Measurements from ENCODE around the gene TIAL1. TPM values are rescaled to one million over a fixed set of nuclear protein-coding genes. Genes with fewer than 3 reads are reported as not detected.

The TIAL1 gene
- total RNA-seq, 1 donor from 2014 or later = 104 TPM

DNA sequence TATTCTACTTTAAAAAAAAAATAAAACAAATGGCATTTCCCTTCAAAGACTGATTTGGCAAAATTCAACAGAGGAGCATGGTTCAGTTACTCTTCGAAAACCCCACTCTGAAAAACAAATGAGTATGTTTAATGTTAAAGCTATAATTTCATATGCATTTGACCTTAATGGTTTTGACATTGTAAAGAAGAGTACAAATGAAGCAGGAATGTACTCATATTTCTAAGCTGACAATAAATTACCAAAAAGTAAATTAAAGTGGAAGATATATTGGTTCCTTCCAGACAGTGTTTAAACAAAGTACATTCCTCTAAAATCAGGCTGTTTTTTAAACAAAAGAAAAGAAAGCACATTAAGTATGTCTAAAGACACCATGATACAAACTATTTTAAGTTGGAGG, 70.6 kb downstream of the TIAL1 start:
- no peak for TF ChIP-seq CTCF (IDR thresholded peaks at IDR 0.05)
- Histone ChIP-seq H3K36me3 (no peaks in the 10 kb centered on the region), H3K27me3 (no peaks in the 10 kb centered on the region), H3K4me3 (no peak overlapping the region), H3K4me1 (peaks cover 4% of the 10 kb centered on the region), H3K9me3 (no peaks in the 10 kb centered on the region), H3K27ac (no peak overlapping the region)
- intact Hi-C loops (cut with DNase I) = no loop called here
- DNase-seq = no peak
- ATAC-seq = no peak

- Histone ChIP-seq H3K4me1 (no peaks in the 10 kb centered on the region), H3K27ac (no peak overlapping the region), H3K27me3 (no peaks in the 10 kb centered on the region), H3K36me3 (no peaks in the 10 kb centered on the region), H3K9me3 (no peaks in the 10 kb centered on the region), H3K4me3 (no peak overlapping the region)
- DNase-seq (no peak), ATAC-seq (no peak)
- no peak for TF ChIP-seq CTCF (IDR thresholded peaks at IDR 0.05)
- intact Hi-C loops (cut with DNase I) = no loop called here
Measured at GRCh38 chr10:119525116-119525515, 71.6 kb downstream of the TIAL1 start.

GRCh38 chr10:119524720-119525070, 72.1 kb downstream of the TIAL1 start:
- intact Hi-C loops (cut with DNase I) = no loop called here
- no peak for ATAC-seq
- Histone ChIP-seq H3K27me3 (no peaks in the 10 kb centered on the region), H3K36me3 (no peaks in the 10 kb centered on the region), H3K9me3 (no peaks in the 10 kb centered on the region), H3K4me3 (no peak overlapping the region), H3K27ac (no peak overlapping the region), H3K4me1 (no peaks in the 10 kb centered on the region)
- DNase-seq = no peak
- no peak for TF ChIP-seq CTCF (IDR thresholded peaks at IDR 0.05)

- ATAC-seq (no peak), DNase-seq (no peak)
- intact Hi-C loops (cut with DNase I) = no loop called here
Measured at GRCh38 chr10:119523895-119524719, 72.7 kb downstream of the TIAL1 start.

More at GRCh38 chr10:119523895-119524719, 72.7 kb downstream of the TIAL1 start:
- no peaks in the 10 kb centered on the region for H3K27me3 ChIP-seq
- H3K27ac ChIP-seq = no peak overlapping the region
- no peaks in the 10 kb centered on the region for H3K4me1 ChIP-seq
- H3K36me3 ChIP-seq = no peaks in the 10 kb centered on the region
- H3K4me3 ChIP-seq = no peak overlapping the region
- H3K9me3 ChIP-seq = no peaks in the 10 kb centered on the region
- TF ChIP-seq CTCF (IDR thresholded peaks at IDR 0.05) = no peak

Other genes with a start within 250 kb of the TIAL1 start
- gene RGS10, start 54.2 kb downstream of the TIAL1 start, total RNA-seq = 31.0 TPM
- 41.5 TPM for gene BAG3, start 54.4 kb upstream of the TIAL1 start, total RNA-seq
- gene INPP5F, start 129.1 kb upstream of the TIAL1 start, total RNA-seq = 13.9 TPM

Data from upper lobe of right lung (tissue), 1 donor.